Activated naive CD4-positive, alpha-beta T cell treated with anti-CD3 and anti-CD28 coated beads, Interleukin-2, amount 50 U/mL, for 24 hours (primary cell): ENCODE measurements around the gene TSEN54.

Experiments
- H3K27ac Mint-ChIP-seq: one replicate; pipeline ENCODE4 v1.8.0; 2021; ENCODE audit warnings: mild to moderate bottlenecking, mixed read lengths
- H3K27me3 Mint-ChIP-seq: one replicate; pipeline ENCODE4 v1.8.0; 2021; ENCODE audit warnings: mixed read lengths
- H3K36me3 Mint-ChIP-seq: one replicate; pipeline ENCODE4 v1.8.0; 2021; ENCODE audit warnings: mixed read lengths
- H3K4me1 Mint-ChIP-seq: one replicate; pipeline ENCODE4 v1.8.0; 2021; ENCODE audit warnings: mixed read lengths
- H3K4me3 Mint-ChIP-seq: one replicate; pipeline ENCODE4 v1.8.0; 2021; ENCODE audit warnings: mild to moderate bottlenecking, mixed read lengths
- H3K9me3 Mint-ChIP-seq: one replicate; pipeline ENCODE4 v1.8.0; 2021; ENCODE audit warnings: mixed read lengths

The TSEN54 gene

DNA sequence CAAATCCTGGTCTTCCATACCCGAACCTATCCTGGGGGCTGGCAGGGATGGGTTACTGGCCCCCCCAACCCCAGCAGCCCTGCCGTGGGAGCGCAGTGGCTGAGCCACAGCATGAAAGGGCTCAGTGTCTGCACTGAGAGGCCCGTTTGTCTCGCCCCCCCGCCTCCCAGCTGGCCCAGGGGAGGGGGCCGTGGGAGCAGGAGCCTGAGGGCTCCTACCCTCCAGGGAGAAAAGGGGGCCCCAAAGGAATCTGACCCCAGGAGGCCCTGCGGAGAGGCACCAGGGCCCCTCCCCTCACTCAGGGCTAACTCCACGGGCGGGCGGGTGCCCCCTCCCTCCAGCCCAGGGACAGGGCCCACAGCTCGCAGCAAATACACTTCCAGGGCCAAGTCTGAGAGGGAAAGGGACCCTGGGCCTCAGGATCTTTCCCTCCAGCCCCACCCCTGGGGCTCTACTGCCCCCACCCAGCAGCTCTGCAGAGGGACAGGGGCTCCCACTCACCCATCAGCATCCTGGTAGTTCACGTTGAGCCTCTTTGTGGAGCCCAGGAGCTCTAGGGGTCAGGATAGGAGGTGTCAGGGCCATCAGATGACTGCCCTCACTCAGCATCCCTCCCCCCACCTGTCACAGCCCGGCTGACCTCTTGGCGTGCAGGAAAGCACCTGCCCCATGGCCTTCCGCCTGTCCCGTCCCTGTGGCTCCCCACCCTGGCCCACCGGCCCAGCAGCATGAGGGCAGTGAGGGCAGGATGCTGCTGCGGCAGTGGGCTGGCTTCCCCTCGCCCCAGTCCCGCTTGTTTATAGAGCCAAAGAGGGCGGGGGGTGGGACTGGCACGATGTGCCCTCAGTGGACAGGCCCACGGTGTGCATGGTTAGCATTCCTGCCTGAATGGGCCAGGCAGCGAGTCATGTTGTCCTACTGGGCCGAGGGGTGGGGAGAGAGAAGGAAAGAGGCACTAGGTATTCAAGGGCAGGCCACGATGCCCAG lies 8.3 kb upstream of the TSEN54 start:
- Mint-ChIP-seq H3K27me3 (no peaks in the 10 kb centered on the region), H3K36me3 (no peaks in the 10 kb centered on the region), H3K9me3 (no peaks in the 10 kb centered on the region), H3K27ac (no peak overlapping the region), H3K4me1 (no peaks in the 10 kb centered on the region), H3K4me3 (no peak overlapping the region)

DNA sequence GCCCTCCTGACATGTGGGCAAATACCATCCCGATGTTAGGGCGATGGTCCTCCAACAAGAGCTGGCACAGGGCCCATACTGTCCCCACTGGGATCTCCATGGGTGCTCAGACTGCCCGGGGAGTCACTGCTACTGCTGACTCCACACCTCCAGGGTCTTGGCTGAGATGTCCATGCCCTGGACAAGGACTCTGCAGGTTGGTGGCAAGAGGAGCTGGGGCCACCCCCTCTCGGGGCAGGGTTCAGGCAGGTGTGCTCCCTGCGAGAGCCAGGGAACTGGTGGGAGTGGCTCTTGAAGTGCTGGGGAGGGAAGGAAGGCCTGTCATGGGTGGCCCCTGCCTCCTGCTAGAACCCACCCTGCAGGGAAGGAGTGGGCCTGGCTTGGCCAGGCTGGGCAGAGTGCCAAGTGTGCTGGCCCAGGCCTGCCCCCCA lies 7.4 kb upstream of the TSEN54 start:
- Mint-ChIP-seq H3K27me3 (no peaks in the 10 kb centered on the region), H3K9me3 (no peaks in the 10 kb centered on the region), H3K4me3 (no peak overlapping the region), H3K36me3 (no peaks in the 10 kb centered on the region), H3K4me1 (no peaks in the 10 kb centered on the region), H3K27ac (no peak overlapping the region)

DNA sequence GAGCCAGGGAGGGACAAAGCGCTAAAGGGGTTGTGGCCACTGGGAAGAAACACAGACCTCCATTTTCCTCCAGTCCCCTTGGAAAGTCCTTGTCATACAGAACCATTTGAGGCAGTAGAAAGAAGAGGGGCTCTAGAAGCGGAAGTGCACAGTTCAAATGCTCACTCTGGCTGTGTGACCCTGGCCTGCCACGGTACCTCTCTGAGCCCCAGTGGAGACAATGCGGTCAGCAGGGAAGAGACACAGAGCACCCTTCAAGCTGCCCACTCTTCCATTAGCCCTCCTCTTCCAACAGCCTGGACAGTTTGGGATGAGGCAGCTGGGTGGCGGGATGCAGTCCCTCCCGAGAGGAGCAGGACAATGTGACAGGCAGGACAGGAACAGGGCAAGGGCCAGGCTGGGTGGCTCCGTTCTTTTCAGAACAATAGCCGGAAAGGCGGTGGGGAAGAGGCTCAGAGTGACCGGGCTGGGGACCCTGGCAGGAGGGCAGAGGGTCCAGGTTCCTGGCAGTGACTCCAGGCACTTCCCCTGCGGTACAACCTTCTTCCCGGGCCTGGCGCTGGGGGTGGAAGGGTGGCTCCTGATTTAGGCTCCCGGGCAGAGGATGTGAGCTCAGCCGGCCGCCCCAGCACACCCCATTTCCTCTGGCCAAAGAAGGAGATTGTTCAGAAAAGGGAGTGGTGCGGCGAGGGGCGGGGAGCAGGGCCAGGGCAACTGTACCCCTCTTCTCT lies 6.6 kb upstream of the TSEN54 start:
- Mint-ChIP-seq H3K27me3 (no peaks in the 10 kb centered on the region), H3K27ac (peak overlapping the region; percentile 12), H3K4me3 (no peak overlapping the region), H3K9me3 (no peaks in the 10 kb centered on the region), H3K36me3 (no peaks in the 10 kb centered on the region), H3K4me1 (no peaks in the 10 kb centered on the region)

DNA sequence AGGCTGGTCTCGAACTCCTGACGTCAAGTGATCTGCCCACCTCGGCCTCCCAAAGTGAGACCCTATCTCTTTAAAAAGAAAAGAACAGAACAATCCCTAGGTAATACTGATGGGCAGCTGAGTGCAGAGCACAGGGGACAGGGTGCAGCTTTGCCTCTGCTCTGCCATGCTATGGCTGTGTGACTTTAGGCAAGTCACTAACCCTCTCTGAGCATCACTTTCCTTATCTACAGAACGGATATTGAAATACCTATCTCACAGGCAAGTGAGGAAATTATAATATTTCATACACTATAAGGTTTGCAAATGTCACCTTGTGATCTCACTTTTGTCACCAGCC lies 5.1 kb upstream of the TSEN54 start:
- Mint-ChIP-seq H3K27me3 (no peaks in the 10 kb centered on the region), H3K27ac (no peak overlapping the region), H3K4me1 (no peaks in the 10 kb centered on the region)

DNA sequence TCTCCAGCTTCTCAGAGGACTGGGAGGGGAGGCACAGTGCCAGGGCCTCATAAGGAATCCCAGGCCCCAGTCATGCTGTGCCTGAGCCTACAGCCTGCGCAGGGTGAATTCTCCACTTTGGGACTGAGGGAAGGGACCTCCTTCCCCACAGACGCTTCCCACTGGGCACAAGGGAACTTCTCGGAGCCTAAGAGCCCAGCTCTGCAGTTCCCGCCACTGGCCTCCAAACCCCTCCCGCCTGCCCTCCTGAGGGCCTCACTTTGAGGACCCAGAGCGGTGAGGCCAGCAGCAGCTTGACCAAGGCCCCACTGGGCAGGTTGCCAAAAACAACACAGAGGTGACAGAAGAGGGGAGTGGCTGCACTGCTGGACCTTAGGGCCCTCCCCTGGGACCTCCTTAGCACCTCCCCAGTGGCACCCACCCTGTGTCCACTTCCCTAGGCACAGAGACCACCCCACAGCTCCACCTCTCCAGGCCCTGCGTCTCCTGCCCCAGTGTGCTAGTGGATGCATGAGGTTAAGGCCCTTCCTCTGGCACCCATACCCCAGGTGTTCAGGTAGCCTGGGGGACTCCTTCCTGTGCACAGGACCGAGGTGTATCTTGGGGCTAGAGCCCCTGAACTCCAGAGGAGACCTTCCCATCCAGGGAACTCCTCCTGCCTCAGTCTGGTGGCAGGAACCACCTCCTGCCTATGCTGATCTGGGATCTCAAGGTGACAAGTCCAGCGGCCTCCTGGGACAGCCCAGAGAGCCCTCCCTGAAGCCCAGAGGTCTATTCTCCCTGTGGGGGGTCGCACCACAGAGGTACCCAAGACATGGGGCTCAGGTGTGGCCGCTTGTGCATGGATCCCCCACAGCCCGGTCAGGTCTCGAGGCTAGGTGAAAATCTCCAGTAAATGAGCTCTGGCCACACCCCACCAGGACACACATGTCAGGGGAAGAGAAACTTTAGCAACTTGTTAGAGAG lies 4.4 kb upstream of the TSEN54 start:
- Mint-ChIP-seq H3K27me3 (no peaks in the 10 kb centered on the region), H3K36me3 (no peaks in the 10 kb centered on the region)

More for the DNA sequence above, 5.1 kb upstream of the TSEN54 start:
- no peak overlapping the region for H3K4me3 Mint-ChIP-seq
- H3K36me3 Mint-ChIP-seq, result no peaks in the 10 kb centered on the region
- no peaks in the 10 kb centered on the region for H3K9me3 Mint-ChIP-seq

DNA sequence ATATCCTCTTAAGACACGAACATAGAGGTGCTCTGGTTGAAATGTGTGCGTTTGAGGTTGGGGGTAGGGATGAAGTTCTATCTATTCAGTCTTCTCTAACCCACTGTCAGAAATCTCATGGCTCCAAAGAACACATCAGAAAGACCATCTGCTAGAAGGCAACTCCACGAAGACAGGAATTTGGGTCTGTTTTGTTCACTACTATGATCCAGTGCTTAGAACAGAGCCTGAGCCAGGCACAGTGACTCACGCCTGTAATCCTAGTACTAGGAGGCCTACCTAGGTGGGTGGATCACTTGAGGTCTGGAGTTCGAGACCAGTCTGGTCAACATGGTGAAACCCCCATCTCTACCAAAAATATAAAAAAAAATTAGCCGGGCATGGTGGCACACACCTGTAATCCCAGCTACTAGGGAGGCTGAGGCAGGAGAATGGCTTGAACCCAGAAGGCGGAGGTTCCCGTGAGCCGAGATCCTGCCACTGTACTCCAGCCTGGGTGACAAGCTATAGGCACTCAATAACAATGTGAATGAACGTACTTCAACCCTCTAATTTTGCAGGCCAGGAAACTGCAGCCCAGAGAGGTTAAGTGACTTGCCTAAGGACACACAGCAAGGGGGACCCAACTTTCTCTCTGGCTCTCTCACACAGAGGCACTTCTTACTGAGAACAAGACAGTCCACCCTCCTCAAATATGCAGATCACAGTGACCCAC lies 3.2 kb upstream of the TSEN54 start:
- H3K27ac Mint-ChIP-seq, result no peak overlapping the region
- H3K36me3 Mint-ChIP-seq, result peaks cover 5% of the 10 kb centered on the region
- no peaks in the 10 kb centered on the region for H3K27me3 Mint-ChIP-seq
- H3K4me1 Mint-ChIP-seq, result peaks cover 11% of the 10 kb centered on the region
- no peaks in the 10 kb centered on the region for H3K9me3 Mint-ChIP-seq
- H3K4me3 Mint-ChIP-seq, result no peak overlapping the region

More for the DNA sequence above, 4.4 kb upstream of the TSEN54 start:
- Mint-ChIP-seq H3K9me3 (no peaks in the 10 kb centered on the region), H3K27ac (peak overlapping the region; percentile 35), H3K4me1 (no peaks in the 10 kb centered on the region), H3K4me3 (no peak overlapping the region)

DNA sequence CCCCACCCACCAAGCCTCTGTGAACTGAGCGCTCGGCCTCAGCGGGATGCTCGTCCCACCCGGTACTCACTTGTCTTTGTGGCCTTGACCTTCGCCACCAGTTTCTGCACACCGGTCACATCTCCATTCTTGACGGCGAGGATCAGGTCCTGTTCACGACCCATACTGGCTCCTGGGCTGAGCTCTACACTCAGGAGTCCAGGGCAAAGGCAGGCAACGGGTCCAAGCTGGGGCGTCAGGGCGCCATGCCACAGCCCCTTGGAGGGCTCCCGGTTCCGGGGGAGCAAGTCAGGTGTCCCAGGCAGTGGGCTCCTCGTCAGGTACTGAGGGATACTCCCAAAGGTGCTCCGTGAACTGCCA lies 2.7 kb upstream of the TSEN54 start:
- Mint-ChIP-seq H3K36me3 (peaks cover 10% of the 10 kb centered on the region), H3K27ac (no peak overlapping the region), H3K27me3 (no peaks in the 10 kb centered on the region), H3K4me1 (peaks cover 16% of the 10 kb centered on the region), H3K4me3 (no peak overlapping the region), H3K9me3 (no peaks in the 10 kb centered on the region)

DNA sequence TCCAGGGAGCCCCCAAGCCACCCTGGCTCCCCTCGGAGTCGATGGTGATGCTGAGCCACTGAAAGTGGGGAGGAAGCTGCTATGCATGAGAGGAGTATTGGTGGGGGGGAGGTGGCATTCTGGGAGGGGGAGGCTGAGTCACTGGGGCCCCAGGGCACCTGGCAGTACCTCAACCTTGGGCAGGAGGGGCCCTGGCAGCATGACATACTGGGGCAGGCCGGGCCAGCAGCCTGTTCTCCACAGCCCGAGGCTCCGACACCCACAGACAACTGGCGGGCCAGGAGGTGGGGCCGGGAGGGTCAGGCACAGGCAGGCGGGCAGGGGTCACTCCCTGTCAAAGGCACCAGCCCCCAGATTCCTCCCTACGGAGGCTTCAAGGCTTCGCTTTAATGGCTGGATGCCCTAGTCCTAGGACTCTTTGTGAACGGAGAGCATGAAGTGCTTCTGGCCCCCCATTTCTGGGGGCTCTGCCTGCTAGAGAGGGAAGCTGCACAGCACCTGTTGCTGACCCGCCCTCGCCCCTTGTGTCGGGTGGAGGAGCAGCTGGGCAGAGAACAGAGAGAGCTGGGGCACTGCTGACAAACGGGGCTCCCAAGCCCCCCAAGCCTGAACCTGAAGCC lies 1.9 kb upstream of the TSEN54 start:
- Mint-ChIP-seq H3K4me3 (peak overlapping the region; percentile 62), H3K4me1 (peaks cover 23% of the 10 kb centered on the region), H3K36me3 (peaks cover 10% of the 10 kb centered on the region), H3K27me3 (no peaks in the 10 kb centered on the region), H3K27ac (no peak overlapping the region), H3K9me3 (no peaks in the 10 kb centered on the region)

DNA sequence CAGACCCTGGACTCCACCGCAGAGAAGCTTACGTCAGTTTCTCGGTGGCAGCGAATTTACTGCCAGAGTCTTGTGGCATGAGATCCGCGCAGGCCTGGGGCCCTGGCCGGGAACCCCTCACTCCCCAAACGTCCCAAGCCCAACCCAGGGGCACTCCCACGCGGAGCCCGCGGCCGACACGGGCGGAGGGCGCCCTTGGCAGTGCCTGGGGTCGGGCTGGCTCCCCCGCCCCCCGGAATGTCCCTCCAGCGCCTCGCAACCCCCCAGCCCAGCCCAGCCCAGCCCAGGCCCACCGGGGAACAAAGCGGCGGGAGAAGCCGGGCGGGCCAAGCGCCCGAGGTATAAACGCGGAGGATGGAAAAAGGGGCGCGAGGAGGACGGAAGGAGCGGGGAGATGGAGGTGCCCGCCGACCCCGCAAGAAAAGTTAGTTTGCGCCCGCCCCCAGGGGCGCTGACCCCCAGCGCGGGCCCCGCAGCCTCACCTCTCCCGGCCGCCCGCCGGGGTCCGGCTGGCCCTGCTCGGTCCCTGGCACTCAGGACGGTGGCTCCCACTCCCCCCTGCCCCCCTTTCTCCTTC lies 1.3 kb upstream of the TSEN54 start:
- H3K4me3 Mint-ChIP-seq, result peak overlapping the region; percentile 81
- no peak overlapping the region for H3K27ac Mint-ChIP-seq
- no peaks in the 10 kb centered on the region for H3K27me3 Mint-ChIP-seq
- peaks cover 23% of the 10 kb centered on the region for H3K4me1 Mint-ChIP-seq
- no peaks in the 10 kb centered on the region for H3K9me3 Mint-ChIP-seq
- peaks cover 10% of the 10 kb centered on the region for H3K36me3 Mint-ChIP-seq

DNA sequence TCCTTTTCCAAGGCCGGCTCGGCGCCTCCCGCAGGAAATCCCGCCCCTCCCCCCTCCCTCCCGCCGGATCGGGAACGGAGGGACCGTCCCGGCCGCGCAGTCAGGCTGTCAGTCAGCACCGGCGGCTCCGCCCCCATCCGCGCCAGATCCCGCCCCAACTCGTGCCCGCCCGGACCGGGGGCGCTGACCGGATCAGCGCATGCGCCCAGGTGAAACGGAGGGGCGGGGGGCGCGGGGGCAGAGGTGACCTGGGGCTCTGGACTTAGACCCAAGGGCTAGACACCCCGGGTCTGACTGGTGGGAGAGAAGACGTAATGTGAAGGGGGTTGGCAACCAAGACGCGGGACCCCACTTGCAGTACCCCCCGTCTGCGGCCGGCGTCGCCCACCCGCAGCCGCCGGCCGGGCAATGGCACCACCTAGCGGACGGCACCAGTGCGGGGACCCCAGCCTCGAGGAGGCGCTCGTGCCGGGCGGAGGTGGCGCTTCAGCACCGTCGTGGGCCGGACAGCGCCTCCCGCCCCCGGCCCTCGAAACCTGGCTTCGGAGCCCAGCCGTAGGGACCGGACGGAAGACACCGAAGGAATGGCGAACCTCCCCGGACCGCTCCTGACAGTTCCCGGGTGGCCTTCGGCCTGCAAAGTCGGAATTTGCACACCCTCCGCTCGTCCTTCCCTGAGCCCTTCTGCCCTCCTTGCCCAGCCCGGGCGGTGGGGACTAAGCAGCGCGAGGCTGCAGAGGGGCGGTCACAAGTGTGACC lies 653 bp upstream of the TSEN54 start, which contains the start of gene CASKIN2:
Gene CASKIN2 (minus strand): TSS at position 42 of the 759 bp plus-strand sequence. CDS start 1,733 bp downstream, outside the sequence.
- no peaks in the 10 kb centered on the region for H3K9me3 Mint-ChIP-seq
- H3K4me3 Mint-ChIP-seq, result peak within 1 kb of the TSS; percentile 81
- peaks cover 10% of the 10 kb centered on the region for H3K36me3 Mint-ChIP-seq
- H3K4me1 Mint-ChIP-seq, result peaks cover 23% of the 10 kb centered on the region
- H3K27ac Mint-ChIP-seq, result no peak within 1 kb of the TSS
- no peaks in the 10 kb centered on the region for H3K27me3 Mint-ChIP-seq

DNA sequence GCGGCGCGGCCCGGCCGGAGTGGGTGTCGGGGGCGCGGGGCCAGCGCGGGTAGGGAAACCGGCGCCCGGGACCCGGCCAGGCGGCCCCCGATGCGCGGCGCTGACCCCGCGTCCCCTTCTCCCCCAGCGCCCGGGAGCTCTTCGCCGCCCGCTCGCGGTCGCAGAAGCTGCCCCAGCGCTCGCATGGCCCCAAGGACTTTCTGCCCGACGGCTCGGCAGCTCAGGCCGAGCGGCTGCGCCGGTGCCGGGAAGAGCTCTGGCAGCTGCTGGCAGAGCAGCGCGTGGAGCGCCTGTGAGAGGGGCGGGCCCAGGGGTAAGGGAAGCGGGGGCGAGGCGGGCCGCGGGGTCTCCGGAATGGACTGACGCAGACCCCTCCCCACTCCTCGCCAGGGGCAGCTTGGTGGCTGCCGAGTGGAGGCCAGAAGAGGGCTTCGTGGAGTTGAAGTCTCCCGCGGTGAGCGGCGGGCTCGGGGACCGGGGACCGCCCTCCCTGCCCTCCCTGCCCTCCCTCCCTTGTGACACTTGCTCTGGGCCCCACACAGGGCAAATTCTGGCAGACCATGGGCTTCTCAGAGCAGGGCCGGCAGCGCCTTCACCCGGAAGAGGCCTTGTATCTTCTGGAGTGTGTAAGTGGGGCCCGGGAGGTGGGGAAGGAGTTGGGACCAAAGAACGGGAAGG lies 430 bp downstream of the TSEN54 start:
- Mint-ChIP-seq H3K36me3 (peaks cover 10% of the 10 kb centered on the region), H3K27ac (no peak overlapping the region), H3K4me1 (peaks cover 23% of the 10 kb centered on the region), H3K4me3 (peak overlapping the region; percentile 75), H3K27me3 (no peaks in the 10 kb centered on the region), H3K9me3 (no peaks in the 10 kb centered on the region)

DNA sequence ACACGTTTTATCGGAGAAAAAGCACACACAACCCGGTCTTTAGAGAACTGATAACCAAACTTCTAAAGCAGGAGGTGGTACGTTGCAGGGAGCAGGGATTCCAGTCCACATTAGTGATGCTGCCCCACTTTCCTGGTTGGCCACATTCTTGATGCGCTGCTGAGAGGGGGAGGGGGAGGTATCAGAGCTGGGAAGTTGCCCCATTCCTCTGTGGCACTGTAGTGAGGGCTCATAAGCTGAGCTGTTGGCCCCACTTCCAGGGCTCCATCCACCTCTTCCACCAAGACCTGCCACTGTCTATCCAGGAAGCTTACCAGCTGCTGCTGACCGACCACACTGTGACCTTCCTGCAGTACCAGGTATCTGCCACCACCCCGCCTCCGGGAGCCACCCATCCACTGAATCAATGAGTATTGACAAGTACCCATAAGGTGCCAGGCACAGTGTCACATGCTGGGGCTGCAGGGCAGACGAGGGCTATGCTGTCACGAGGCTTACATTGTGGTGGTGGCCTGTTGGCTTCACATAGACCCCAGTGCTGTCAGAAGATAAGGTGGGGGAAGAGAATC lies 1.1 kb downstream of the TSEN54 start:
- H3K27me3 Mint-ChIP-seq, result no peaks in the 10 kb centered on the region
- H3K4me3 Mint-ChIP-seq, result peak overlapping the region; percentile 75
- H3K36me3 Mint-ChIP-seq, result peaks cover 12% of the 10 kb centered on the region
- H3K27ac Mint-ChIP-seq, result peak overlapping the region; percentile 79
- H3K4me1 Mint-ChIP-seq, result peaks cover 23% of the 10 kb centered on the region
- no peaks in the 10 kb centered on the region for H3K9me3 Mint-ChIP-seq

DNA sequence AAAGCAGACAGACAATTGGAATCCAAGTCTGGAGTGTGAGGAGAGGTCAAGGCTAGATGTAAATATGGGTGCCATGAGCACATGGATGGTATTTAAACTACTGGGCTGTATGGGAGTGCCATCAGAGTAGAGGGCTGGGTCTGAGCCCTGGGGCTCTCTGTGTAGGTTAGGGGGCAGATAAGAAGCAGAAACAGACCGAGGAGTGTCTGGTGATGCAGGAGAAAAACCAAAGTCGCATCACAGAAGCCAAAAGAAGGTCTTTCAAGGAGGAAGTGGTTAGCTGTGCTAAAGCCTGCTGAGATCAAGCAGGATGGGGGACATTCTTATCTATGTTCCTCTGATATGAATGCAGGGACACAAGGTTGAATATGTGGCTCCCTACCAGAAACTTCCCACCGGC lies 1.9 kb downstream of the TSEN54 start:
- Mint-ChIP-seq H3K36me3 (peaks cover 13% of the 10 kb centered on the region), H3K4me1 (peaks cover 23% of the 10 kb centered on the region), H3K9me3 (no peaks in the 10 kb centered on the region), H3K27me3 (no peaks in the 10 kb centered on the region), H3K4me3 (peak overlapping the region; percentile 75), H3K27ac (peak overlapping the region; percentile 79)
